Loucy (cell line): ENCODE data around the gene PPP2R2B.

Source experiments
- H2AFZ ChIP-seq: fragments of 200-600 bp; sonication (generic); 2 replicates; pipeline ENCODE4 v1.6.0; 2016; ENCODE audit warnings: antibody characterized with exemption, mild to moderate bottlenecking, low read length, moderate library complexity
- H3F3A ChIP-seq: fragments of 200-600 bp; 2 replicates; pipeline ENCODE4 v1.6.0; 2016; ENCODE audit warnings: antibody characterized with exemption, low read depth, mild to moderate bottlenecking
- H3K27me3 ChIP-seq: fragments of 200-600 bp; sonication (generic); 2 replicates; pipeline ENCODE4 v1.6.1; 2014; ENCODE audit warnings: low read length, mild to moderate bottlenecking; ENCODE audit not compliant: insufficient read depth, poor library complexity, severe bottlenecking
- H3K36me3 ChIP-seq: fragments of 200-600 bp; sonication (generic); 2 replicates; pipeline ENCODE4 v1.6.1; 2016; ENCODE audit warnings: low read length; ENCODE audit not compliant: insufficient read depth
- H3K4me1 ChIP-seq: fragments of 200-600 bp; sonication (generic); 2 replicates; pipeline ENCODE4 v1.5.1; 2014; ENCODE audit warnings: low read length, mild to moderate bottlenecking; ENCODE audit not compliant: insufficient read depth, poor library complexity, severe bottlenecking
- H3K4me2 ChIP-seq: fragments of 200-600 bp; sonication (generic); 2 replicates; pipeline ENCODE4 v1.6.0; 2014; ENCODE audit warnings: antibody characterized with exemption, low read length, low read depth, mild to moderate bottlenecking; ENCODE audit not compliant: poor library complexity, severe bottlenecking
- H3K4me3 ChIP-seq: fragments of 200-600 bp; sonication (generic); 2 replicates; pipeline ENCODE4 v1.5.1; 2014; ENCODE audit warnings: low read length, mild to moderate bottlenecking, mixed read lengths; ENCODE audit not compliant: poor library complexity, severe bottlenecking
- H3K79me2 ChIP-seq: fragments of 200-600 bp; sonication (generic); 2 replicates; pipeline ENCODE4 v1.6.1; 2014; ENCODE audit warnings: low read length; ENCODE audit not compliant: insufficient read depth
- H3K9ac ChIP-seq: fragments of 200-600 bp; sonication (generic); 2 replicates; pipeline ENCODE4 v1.6.0; 2014; ENCODE audit warnings: mild to moderate bottlenecking, low read depth, low read length, moderate library complexity; ENCODE audit not compliant: poor library complexity, severe bottlenecking
- H3K9me2 ChIP-seq: fragments of 200-600 bp; sonication (generic); replicated peaks from 2 replicates; pipeline ENCODE4 v1.6.1; 2016; ENCODE audit warnings: low read depth, low read length, mixed read lengths
- H3K9me3 ChIP-seq: fragments of 200-600 bp; sonication (generic); 2 replicates; pipeline ENCODE4 v1.6.1; 2014; ENCODE audit warnings: mild to moderate bottlenecking, antibody characterized with exemption, low read length, low read depth; ENCODE audit not compliant: insufficient read depth
- H4K20me1 ChIP-seq: fragments of 200-600 bp; sonication (generic); 2 replicates; pipeline ENCODE4 v1.6.0; 2014; ENCODE audit warnings: antibody characterized with exemption, low read length, mild to moderate bottlenecking; ENCODE audit not compliant: insufficient read depth, poor library complexity, severe bottlenecking
- CTCF ChIP-seq: fragments of 200-600 bp; sonication (generic); conservative IDR thresholded peaks from 2 replicates; pipeline ENCODE4 v1.5.1; 2014; ENCODE audit warnings: mild to moderate bottlenecking, antibody characterized with exemption, low read length
- EZH2phosphoT487 ChIP-seq: fragments of 200-600 bp; IDR thresholded peaks from 2 replicates; pipeline ENCODE4 v1.6.1; 2018; ENCODE audit warnings: antibody characterized with exemption, mild to moderate bottlenecking, moderate library complexity, borderline replicate concordance

The PPP2R2B gene

GRCh38 chr5:146647656-146648199 lies 230.8 kb downstream of the PPP2R2B start:
- Histone ChIP-seq H3K36me3 (no peaks in the 10 kb centered on the region), H3F3A (no peaks in the 10 kb centered on the region), H3K4me3 (no peak overlapping the region), H3K79me2 (no peaks in the 10 kb centered on the region), H3K4me1 (no peaks in the 10 kb centered on the region), H3K4me2 (no peak overlapping the region), H3K9ac (no peak overlapping the region), H2AFZ (no peak overlapping the region), H3K9me2 (no peaks in the 10 kb centered on the region), H4K20me1 (no peaks in the 10 kb centered on the region), H3K27me3 (no peaks in the 10 kb centered on the region), H3K9me3 (no peaks in the 10 kb centered on the region)
- TF ChIP-seq CTCF, result no peak
- no peak for TF ChIP-seq EZH2phosphoT487

- no peak overlapping the region for H2AFZ ChIP-seq
- H3K4me1 ChIP-seq, result no peaks in the 10 kb centered on the region
- no peaks in the 10 kb centered on the region for H3K79me2 ChIP-seq
- H3K36me3 ChIP-seq, result no peaks in the 10 kb centered on the region
- no peaks in the 10 kb centered on the region for H4K20me1 ChIP-seq
- H3K4me3 ChIP-seq, result no peak overlapping the region
- H3K4me2 ChIP-seq, result no peak overlapping the region
- H3K9ac ChIP-seq, result no peak overlapping the region
- no peaks in the 10 kb centered on the region for H3K9me2 ChIP-seq
- TF ChIP-seq EZH2phosphoT487 (no peak), CTCF (no peak)
- no peaks in the 10 kb centered on the region for H3F3A ChIP-seq
- no peaks in the 10 kb centered on the region for H3K9me3 ChIP-seq
- no peaks in the 10 kb centered on the region for H3K27me3 ChIP-seq
Observed at GRCh38 chr5:146646441-146646840, 232.1 kb downstream of the PPP2R2B start.

- no peaks in the 10 kb centered on the region for H3K9me3 ChIP-seq
- no peaks in the 10 kb centered on the region for H3K4me1 ChIP-seq
- H3F3A ChIP-seq, result no peaks in the 10 kb centered on the region
- H3K36me3 ChIP-seq, result no peaks in the 10 kb centered on the region
- no peak overlapping the region for H2AFZ ChIP-seq
- H3K27me3 ChIP-seq, result no peaks in the 10 kb centered on the region
- H3K79me2 ChIP-seq, result no peaks in the 10 kb centered on the region
- H3K9ac ChIP-seq, result no peak overlapping the region
- TF ChIP-seq CTCF, result no peak
- no peak for TF ChIP-seq EZH2phosphoT487
- H3K9me2 ChIP-seq, result no peaks in the 10 kb centered on the region
- no peak overlapping the region for H3K4me2 ChIP-seq
- no peaks in the 10 kb centered on the region for H4K20me1 ChIP-seq
- H3K4me3 ChIP-seq, result no peak overlapping the region
Observed at GRCh38 chr5:146645342-146645741, 233.2 kb downstream of the PPP2R2B start.
